D721Med (cell line): ENCODE measurements around the gene H1-8.

Source experiments
- DNase-seq: peaks from one replicate; pipeline ENCODE4 v3.0.0; 2011; ENCODE audit warnings: low spot score; ENCODE audit not compliant: insufficient read length
- FAIRE-seq: peaks from 2 replicates; lab custom pipeline; 2011; peaks lifted over from hg19 to GRCh38; lab: Jason Lieb, UNC
- TF ChIP-seq, protein P1 (sequence below): IDR thresholded peaks from 2 replicates; pipeline ENCODE4 v1.5.1; 2012; ENCODE audit warnings: mild to moderate bottlenecking, control low read depth; ENCODE audit not compliant: insufficient read depth; ENCODE audit errors: missing control alignments

The H1-8 gene

DNA sequence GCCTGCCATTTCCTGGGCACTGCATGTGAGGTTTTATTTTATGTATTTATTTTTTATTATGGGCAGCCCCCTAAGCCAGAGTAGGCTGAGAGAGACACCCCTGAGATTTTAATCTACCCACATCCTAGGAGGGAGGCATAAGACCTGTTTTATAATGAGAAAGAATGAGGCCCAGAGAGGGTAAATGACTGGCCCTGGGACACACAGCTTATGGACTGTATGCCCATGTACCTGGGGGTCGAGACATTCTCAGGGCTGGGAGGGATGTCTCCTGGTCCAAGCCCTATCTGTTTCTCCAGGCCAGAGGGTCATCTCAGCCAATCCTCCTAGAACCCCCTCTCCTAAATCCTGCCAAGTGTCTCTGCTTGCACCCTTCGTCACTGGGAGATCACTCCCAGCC lies 57.4 kb downstream of the H1-8 start:
- FAIRE-seq (no peak), DNase-seq (no peak)
- TF ChIP-seq, protein P1, sequence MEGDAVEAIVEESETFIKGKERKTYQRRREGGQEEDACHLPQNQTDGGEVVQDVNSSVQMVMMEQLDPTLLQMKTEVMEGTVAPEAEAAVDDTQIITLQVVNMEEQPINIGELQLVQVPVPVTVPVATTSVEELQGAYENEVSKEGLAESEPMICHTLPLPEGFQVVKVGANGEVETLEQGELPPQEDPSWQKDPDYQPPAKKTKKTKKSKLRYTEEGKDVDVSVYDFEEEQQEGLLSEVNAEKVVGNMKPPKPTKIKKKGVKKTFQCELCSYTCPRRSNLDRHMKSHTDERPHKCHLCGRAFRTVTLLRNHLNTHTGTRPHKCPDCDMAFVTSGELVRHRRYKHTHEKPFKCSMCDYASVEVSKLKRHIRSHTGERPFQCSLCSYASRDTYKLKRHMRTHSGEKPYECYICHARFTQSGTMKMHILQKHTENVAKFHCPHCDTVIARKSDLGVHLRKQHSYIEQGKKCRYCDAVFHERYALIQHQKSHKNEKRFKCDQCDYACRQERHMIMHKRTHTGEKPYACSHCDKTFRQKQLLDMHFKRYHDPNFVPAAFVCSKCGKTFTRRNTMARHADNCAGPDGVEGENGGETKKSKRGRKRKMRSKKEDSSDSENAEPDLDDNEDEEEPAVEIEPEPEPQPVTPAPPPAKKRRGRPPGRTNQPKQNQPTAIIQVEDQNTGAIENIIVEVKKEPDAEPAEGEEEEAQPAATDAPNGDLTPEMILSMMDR = no peak
